ENCODE data around the gene GHDC.
"Not testable (repeated sequence)": the region's sequence is repeated elsewhere in the genome, so short reads cannot be mapped to it uniquely, and the experiment has no call there.

The GHDC gene

GRCh38 chr17:42146911-42147607 lies 47.2 kb downstream of the GHDC start:
- no peak for DNase-seq

- not testable (repeated sequence) for DNase-seq
Measured at GRCh38 chr17:42143138-42143537, 51.2 kb downstream of the GHDC start.

DNA sequence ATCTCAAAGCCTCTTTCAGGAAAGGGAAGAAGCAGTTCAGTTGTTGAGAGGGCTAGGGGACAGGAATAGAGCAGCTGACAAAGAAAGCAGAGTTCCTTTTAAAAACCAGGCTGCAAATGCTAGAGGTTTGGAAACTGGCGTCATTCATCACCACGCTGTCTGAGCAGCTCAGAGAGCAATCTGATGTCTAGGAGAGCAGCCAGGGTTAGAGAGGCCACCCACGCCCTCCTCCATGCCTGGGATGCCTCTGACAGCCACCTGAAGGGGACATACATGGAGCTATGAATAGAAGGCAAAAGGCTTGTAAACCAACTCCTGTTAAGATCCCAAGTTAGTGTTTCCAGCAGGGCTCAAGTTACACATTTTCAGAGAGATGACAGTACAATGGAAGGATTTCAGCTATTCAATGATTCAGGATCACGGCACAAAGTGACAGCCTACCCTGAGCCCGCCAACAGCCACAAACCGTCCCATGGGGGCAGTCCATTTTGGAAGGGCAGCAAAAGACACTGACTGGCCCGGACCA lies 51.9 kb downstream of the GHDC start:
- no peak for DNase-seq

DNA sequence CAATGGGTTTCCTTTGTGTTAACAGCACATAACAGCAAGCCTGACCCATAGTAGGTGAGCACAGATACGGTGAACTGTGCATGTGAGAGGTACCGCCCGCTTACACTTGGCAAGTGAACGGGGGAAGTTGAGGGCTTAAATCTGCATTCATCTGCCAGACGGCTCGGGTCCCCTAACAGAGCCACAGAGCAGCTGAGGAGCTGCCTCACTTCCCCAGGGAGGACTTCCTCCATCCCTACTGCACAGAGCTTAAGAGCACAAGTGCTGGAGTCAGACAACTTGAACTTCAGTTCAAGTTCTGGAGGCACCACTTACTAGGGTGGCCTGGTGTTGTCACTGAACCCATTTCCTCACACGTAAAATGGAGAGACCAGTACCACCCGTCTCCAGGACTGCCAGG lies 52.9 kb downstream of the GHDC start:
- DNase-seq: no peak

DNA sequence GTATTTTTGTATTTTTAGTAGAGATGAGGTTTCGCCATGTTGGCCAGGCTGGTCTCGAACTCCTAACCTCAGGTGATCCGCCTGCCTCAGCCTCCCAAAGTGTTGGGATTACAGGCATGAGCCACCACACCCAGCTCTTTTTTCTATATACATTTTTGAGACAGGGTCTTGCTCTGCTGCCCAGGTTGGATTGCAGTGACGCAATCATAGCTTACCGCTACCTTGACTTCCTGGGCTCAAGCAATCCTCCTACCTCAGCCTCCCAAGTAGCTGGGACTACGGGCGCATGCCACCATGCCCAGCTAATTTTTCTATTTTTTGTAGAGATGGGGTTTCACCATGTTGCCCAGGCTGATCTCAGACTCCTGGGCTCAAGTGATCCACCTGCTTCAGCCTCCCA lies 53.6 kb downstream of the GHDC start:
- DNase-seq: not testable (repeated sequence)

All from activated T-cell treated with anti-CD3 and anti-CD28 coated beads for 4 hours (primary cell).